Mucosa of gallbladder (tissue), 1 donor: ENCODE data around the gene SUSD1. TPM values are rescaled to one million over a fixed set of nuclear protein-coding genes. Genes with fewer than 3 reads are reported as not detected.
"Not testable (repeated sequence)": the region's sequence is repeated elsewhere in the genome, so short reads cannot be mapped to it uniquely, and the experiment has no call there.

Source experiments
- DNase-seq: peaks from one replicate; pipeline ENCODE4 v3.0.0-alpha.2; 2020; ENCODE audit warnings: low spot score
- total RNA-seq: library from RNA; stranded (reverse); gene quantifications from one replicate; pipeline ENCODE4 v1.2.1, GENCODE V29; 2021
- donor health status: DM: no; HTN: no; CAD: no.

Gene SUSD1
- total RNA-seq: 20.5 TPM

DNA sequence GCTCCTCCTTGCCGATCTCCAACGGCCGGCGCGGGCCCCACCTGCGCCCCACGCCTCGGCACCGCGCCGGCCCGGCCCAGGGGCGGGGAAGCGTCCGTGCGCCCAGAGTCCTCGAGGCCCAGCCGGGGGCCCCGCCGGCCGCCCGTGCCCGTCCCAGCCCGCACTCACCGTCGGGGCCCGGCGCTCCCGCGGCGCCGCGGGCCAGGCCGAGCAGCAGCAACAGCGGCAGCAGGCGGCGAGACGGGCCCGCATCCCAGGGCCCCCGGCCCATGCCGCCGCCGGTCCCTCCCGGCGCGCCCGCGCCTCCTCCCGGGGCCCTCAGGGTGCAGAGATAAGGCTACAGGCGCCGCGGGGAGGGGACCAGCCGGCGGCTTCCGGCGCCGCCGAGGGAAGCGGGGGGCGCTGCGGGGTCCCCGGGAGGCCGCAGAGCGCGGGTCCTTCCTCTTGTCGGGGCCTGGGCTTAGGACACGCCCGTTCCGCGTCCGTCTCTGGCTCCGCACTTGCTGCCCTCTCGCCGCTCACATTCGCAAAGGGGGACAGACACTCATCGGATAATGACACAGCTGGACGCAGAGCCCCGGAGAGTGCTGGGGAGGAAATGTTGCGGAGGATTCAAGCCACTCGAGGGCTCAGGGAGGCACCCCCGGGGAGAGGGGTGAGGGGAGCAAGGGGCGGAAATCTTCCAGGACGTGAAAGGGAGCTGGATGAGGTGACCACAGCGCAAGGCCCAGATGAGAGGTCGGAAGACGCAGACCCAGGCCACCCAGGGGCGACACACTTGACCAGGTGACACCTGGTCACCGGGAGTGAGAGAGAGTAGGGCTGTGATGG lies at the start of gene SUSD1:
Gene SUSD1 (minus strand): TSS at position 333 of the 831 bp plus-strand sequence. CDS start 62 bp downstream, at position 271.
- DNase-seq: no peak

DNA sequence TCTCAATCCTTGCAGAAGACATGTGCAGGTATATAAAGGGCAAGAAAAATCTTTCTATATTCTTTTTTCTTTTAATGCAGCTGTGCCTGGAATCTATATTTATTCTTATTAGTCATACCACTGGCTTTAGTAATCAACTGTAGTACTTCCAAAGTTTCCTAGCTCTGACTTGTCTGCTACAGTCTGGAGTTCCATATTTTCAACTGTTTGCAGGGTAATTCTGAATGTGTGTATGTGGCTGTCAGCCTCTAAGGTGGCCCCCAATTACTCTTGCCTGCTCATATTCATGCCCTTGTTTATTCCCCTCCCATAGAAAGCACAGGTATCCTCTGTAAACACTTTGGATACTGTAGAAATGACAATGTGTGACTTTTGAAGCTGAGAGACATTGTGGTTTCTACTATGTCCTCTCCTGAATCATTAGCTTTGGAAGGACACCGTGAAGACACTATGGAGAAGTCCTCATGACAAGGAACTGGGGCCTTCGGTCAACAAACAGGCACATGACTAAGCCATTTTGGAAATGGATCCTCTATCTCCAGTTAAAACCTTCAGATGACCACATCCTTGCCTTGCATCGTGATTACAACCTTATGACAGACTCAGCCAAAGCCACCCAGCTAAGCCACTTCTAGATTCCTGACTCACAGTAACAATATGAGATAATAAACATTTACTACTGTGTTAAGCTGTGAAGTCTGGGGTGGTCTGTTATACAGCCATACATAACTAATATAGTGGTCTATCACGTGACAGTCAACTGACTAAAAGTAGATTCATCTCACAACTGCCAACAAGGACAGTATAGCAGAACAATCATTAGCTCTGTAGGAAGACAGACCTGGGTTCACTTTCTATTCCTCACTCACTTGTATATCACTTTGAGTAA lies 49.5 kb upstream of the SUSD1 start:
- no peak for DNase-seq

GRCh38 chr9:112218908-112219307 lies 43.8 kb upstream of the SUSD1 start:
- no peak for DNase-seq

- no peak for DNase-seq
Measured at GRCh38 chr9:112212926-112213325, 37.8 kb upstream of the SUSD1 start.

- DNase-seq: no peak
Measured at GRCh38 chr9:112207451-112207850, 32.4 kb upstream of the SUSD1 start.

DNA sequence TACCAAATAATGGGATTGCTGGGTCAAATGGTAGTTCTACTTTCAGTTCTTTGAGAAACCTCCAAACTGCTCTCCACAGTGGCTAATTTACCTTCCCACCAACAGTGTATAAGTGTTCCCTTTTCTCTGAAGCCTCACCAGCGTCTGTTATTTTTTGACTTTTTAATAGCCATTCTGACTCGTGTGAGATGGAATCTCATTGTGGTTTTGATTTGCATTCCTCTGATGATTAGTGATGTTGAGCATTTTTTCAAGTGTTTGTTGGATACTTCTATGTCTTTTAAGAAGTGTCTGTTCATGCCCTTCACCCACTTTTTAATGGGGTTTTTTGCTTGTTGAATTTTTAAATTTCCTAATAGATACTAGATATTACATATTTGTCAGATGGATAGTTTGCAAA lies 28.4 kb upstream of the SUSD1 start:
- no peak for DNase-seq

GRCh38 chr9:112200711-112201110 lies 25.6 kb upstream of the SUSD1 start:
- no peak for DNase-seq

DNA sequence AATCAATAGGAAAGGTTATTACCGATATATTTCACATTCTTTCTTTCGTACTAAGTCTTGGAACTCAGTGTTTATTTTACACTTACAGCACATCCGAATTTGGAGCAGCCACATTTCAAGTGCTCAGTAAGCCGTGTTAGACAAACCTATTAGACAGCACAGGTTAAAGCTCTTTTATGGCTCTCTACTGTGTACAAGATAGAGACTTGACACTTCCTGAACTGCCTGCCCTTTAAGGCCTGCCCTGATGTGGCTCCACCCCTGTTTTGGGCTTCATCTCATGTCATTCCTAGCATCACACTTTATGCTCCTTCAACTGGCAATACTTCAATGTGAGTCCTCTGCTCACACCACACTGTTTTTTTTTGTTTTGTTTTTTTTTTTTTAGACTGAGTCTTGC lies 23.5 kb upstream of the SUSD1 start:
- DNase-seq: no peak

- DNase-seq: no peak
Measured at GRCh38 chr9:112194969-112195431, 19.9 kb upstream of the SUSD1 start.

GRCh38 chr9:112193572-112194288 lies 18.6 kb upstream of the SUSD1 start:
- DNase-seq: no peak

- DNase-seq: not testable (repeated sequence)
Measured at GRCh38 chr9:112190320-112190719, 15.2 kb upstream of the SUSD1 start.

GRCh38 chr9:112188884-112189283 lies 13.8 kb upstream of the SUSD1 start:
- no peak for DNase-seq

GRCh38 chr9:112187404-112187803 lies 12.3 kb upstream of the SUSD1 start:
- DNase-seq: no peak

DNA sequence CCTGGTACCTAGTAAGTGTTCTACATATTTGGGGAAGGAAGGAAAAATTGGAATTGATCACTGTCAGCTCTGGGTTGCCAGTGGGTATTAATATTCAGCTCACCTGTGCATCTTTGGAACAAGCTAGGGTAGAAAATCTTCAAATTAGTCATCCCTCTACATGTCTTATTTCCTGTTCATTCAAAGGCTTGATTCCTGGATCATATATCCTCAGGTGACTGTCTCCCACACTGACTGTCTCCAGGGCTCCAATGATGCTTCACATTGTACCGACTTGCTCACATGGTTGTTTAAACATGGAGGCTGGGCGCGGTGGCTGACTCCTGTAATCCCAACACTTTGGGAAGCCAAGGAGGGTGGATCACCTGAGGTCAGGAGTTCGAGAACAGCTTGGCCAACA lies 11.6 kb upstream of the SUSD1 start:
- DNase-seq: no peak

- no peak for DNase-seq
Measured at GRCh38 chr9:112184946-112185345, 9.8 kb upstream of the SUSD1 start.

- DNase-seq: no peak
Measured at GRCh38 chr9:112184221-112184620, 9.1 kb upstream of the SUSD1 start.

GRCh38 chr9:112180387-112180881 lies 5.3 kb upstream of the SUSD1 start:
- DNase-seq: no peak

DNA sequence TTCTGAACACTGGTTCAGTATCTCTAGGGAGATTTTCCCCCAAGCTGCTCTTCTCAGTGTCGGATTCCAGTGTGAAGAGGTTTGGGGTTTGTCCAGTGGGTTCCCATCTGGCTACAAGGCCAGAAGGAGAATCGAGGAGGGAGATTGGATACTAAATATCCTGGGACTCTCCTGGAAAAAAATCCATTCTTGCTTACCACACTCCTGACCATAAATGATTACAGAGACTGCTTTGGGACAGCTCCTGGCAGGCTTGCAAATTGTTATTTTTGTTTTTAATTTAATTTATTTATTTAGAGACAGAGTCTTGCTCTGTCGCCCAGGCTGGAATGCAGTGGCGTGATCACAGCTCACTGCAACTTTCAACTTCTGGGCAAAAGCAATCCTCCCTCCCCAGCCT lies 4.7 kb upstream of the SUSD1 start:
- DNase-seq: no peak

- no peak for DNase-seq
Measured at GRCh38 chr9:112176524-112176923, 1.4 kb upstream of the SUSD1 start.

GRCh38 chr9:112175796-112176315 lies 759 bp upstream of the SUSD1 start:
- DNase-seq: no peak

DNA sequence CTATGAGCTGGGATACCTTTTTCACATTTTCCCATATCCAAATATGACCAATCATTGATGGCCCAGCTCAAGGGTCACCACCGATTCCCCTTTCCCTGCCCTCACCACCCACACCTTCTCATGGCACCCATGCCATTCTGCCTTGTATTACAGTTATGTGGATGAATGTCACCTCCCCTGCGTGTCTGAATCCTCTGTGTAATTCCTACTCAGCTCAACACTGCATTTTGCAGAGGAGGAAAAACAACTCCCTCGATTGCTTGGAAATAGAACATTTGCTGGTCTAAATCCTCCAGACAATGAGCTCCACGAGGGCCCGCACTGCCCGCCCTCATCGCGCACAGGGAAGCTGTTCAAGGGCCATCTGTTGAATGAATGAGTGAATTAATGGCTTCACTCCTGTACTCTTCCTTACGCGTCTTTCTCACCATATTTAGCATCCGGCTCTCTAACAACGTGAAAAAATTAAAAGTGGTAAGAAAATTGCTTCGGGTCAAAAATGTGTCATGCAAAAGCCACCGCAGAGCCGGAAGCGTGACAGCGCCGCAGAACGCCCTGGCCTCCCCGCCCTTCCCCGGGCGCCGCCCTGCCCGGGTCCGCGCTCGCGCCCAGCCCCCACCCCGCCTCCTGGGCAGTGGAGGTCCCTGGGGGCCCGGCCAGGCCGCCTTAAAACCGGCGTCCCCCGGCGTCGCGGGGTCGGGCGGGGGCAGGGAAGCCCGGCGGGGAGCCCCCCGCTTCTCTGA lies 704 bp downstream of the SUSD1 start:
- DNase-seq: peak; percentile 62
